Kidney epithelial cell (primary cell): ENCODE measurements around the gene FBXW5. TPM values are rescaled to one million over a fixed set of nuclear protein-coding genes. Genes with fewer than 3 reads are reported as not detected.

Experiments
- DNase-seq: peaks from one replicate; pipeline ENCODE4 v3.0.0-alpha.2; 2010; ENCODE audit warnings: low read depth
- H3K27me3 ChIP-seq: 2 replicates; pipeline ENCODE4 v1.6.0; 2011; ENCODE audit warnings: low read length; ENCODE audit not compliant: control insufficient read depth, insufficient read depth
- H3K36me3 ChIP-seq: 2 replicates; pipeline ENCODE4 v1.5.1; 2011; ENCODE audit warnings: low read length; ENCODE audit not compliant: control insufficient read depth, insufficient read depth
- H3K4me3 ChIP-seq: 2 replicates; pipeline ENCODE4 v1.5.1; 2011; ENCODE audit warnings: low read depth, mild to moderate bottlenecking, control low read depth, low read length
- total RNA-seq: library from RNA; depleted of rRNA; stranded (reverse); fragments of >200 nt; gene quantifications from 2 replicates; pipeline ENCODE4 v1.2.3, GENCODE V29; 2015
- TF ChIP-seq, protein P1 (sequence below): IDR thresholded peaks from 2 replicates; pipeline ENCODE4 v1.5.1; 2011; ENCODE audit warnings: mild to moderate bottlenecking, moderate library complexity, low read length, control low read depth, inconsistent platforms; ENCODE audit not compliant: insufficient read depth, poor library complexity, severe bottlenecking

FBXW5 gene
- total RNA-seq, 1 donor from 2014 or later = 174 TPM

- TF ChIP-seq, protein P1, sequence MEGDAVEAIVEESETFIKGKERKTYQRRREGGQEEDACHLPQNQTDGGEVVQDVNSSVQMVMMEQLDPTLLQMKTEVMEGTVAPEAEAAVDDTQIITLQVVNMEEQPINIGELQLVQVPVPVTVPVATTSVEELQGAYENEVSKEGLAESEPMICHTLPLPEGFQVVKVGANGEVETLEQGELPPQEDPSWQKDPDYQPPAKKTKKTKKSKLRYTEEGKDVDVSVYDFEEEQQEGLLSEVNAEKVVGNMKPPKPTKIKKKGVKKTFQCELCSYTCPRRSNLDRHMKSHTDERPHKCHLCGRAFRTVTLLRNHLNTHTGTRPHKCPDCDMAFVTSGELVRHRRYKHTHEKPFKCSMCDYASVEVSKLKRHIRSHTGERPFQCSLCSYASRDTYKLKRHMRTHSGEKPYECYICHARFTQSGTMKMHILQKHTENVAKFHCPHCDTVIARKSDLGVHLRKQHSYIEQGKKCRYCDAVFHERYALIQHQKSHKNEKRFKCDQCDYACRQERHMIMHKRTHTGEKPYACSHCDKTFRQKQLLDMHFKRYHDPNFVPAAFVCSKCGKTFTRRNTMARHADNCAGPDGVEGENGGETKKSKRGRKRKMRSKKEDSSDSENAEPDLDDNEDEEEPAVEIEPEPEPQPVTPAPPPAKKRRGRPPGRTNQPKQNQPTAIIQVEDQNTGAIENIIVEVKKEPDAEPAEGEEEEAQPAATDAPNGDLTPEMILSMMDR = no peak
- H3K4me3 ChIP-seq = no peak overlapping the region
- H3K27me3 ChIP-seq = no peaks in the 10 kb centered on the region
- DNase-seq = no peak
- peaks cover 1% of the 10 kb centered on the region for H3K36me3 ChIP-seq
These were observed 2.2 kb downstream of the FBXW5 start for GRCh38 chr9:136942112-136942880.

DNA sequence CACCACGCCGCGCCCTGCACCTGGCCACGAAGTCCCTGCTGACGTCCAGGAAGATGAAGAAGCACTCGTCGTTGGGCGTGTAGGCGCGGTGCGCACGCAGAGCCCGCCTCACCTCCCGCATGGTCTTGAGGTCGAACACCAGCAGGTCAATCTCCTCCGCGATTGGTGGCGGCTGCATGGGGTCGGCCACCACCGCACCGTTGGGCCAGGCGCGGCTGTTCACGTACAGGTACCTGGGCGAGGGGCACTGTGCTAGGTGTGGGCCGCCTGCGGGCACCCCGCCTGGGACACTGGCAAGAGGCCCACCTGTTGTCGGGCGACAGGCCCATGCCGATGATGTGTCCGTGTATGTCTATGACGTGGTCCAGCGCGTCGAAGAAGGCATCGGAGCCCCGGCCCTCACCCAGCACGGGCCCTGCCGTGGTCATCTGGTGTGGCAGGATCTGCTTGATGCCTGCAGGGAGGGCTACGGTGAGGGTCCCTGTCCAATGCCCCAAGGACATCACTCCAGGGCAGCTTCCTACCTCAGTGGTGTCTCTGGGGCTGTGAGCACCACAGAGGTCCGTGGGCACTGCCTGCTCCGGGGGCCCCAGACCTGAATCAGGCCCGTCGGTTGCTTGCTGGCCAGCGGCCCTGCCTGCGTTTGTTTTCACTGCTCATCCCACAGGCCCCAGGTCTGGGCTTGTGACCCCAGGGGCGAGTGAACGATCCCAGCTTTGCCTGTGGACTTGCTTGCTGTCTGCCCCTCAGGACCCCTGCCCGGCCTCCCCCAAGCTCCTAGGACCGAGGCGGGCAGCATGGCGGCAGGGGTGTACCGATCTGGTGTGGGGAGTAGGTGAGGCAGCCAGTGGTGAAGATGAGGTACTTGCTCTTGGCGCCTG is 3.1 kb downstream of the FBXW5 start:
- H3K36me3 ChIP-seq = peaks cover 1% of the 10 kb centered on the region
- DNase-seq = no peak
- H3K4me3 ChIP-seq = no peak overlapping the region
- TF ChIP-seq, protein P1 = no peak
- H3K27me3 ChIP-seq = no peaks in the 10 kb centered on the region

DNA sequence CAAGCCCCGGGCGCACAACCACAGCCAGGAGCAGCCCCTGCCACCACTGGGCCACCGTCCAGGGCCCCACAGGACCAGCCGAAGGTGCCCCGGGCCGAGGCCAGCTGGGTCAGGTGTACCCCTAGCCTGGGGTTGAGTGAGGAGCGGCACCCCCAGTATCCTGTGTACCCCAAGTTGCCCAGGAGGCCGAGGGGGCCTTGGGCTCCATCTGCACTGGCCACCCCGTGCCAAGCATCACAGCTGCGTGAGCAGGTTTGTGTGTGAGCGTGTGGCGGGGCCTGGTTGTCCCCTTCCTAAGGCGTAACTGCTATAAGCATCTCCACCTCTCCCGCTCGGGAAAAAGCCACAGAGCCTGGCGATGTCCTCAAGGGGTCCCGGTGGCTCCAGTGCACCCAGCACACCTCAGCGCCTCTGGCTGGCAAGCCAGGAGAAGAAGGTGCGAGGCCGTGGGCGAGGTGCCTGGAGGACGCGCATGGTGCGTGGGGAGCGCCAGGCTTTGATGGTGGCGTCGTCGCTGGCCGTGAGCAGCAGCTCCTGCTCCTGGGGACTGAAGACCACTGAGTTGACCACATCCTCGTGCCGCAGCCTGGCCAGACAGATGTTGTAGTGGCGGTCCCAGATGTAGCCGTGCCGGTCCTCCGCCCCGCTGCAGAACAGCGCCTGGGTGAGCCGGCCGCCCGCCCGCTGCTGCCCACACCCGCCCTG is 3.9 kb downstream of the FBXW5 start:
- TF ChIP-seq, protein P1 = no peak
- DNase-seq = no peak

GRCh38 chr9:136939996-136940525 is 4.5 kb downstream of the FBXW5 start:
- peaks cover 1% of the 10 kb centered on the region for H3K36me3 ChIP-seq
- no peak for DNase-seq

More for the DNA sequence above, 3.9 kb downstream of the FBXW5 start:
- Histone ChIP-seq H3K27me3 (no peaks in the 10 kb centered on the region), H3K4me3 (no peak overlapping the region), H3K36me3 (peaks cover 1% of the 10 kb centered on the region)

DNA sequence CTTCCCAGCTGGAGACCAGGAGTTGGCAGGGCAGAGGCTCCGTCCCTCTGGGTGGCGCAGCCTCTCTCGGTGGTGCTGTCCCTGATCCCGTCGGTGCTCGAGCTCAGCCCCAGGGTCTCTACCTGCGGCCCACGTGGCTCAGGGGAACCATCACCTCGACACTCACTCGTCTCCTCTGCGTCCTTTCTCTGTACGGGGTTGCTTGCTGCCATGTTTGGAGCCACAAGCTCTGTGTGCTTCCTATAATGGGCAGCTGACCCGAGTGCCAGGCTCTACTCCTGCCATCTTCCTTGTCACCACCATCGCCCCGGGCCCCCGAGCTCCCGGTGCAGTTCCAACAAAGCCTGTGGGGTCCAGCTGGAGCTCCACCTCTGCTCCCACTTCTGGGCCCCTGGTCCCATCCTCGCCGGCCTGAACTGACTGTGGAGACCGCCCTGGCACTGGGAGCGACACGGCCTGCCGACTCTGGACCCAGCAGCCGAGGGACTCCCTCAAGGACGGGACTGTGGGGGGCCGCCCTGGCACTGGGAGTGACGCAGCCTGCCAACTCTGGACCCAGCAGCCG is 5.0 kb downstream of the FBXW5 start:
- TF ChIP-seq, protein P1 = no peak
- H3K36me3 ChIP-seq = peaks cover 1% of the 10 kb centered on the region
- no peaks in the 10 kb centered on the region for H3K27me3 ChIP-seq
- no peak overlapping the region for H3K4me3 ChIP-seq
- no peak for DNase-seq

More at GRCh38 chr9:136939996-136940525, 4.5 kb downstream of the FBXW5 start:
- TF ChIP-seq, protein P1 = no peak
- no peaks in the 10 kb centered on the region for H3K27me3 ChIP-seq
- H3K4me3 ChIP-seq = no peak overlapping the region
